ENCODE results near the gene RFX5. TPM values are rescaled to one million over a fixed set of nuclear protein-coding genes. Genes with fewer than 3 reads are reported as not detected.

The RFX5 gene
- total and polyA plus RNA-seq, 2 of the 13 experiments (the other 11 are each of a cell fraction or from before 2014, with no cell fraction given): 17.9 to 36.2 TPM

- TF ChIP-seq ARID4A (CRISPR knock-in tag; IDR thresholded peaks at IDR 0.05; ENCODE audit: borderline replicate concordance): peak; percentile 46; the same call in 1 of the 2 replicates
- TF ChIP-seq THAP9 (CRISPR knock-in tag; IDR thresholded peaks at IDR 0.05; ENCODE audit: borderline replicate concordance): no peak
- no peak for TF ChIP-seq MEF2D (CRISPR knock-in tag; IDR thresholded peaks at IDR 0.05)
- TF ChIP-seq KLF16 (CRISPR knock-in tag; IDR thresholded peaks at IDR 0.05): peak in 1 of 2 experiments; percentile 47; a peak in 1 of 4 replicates
- TF ChIP-seq NFRKB (IDR thresholded peaks at IDR 0.05): no peak
- TF ChIP-seq TARDBP (CRISPR knock-in tag; IDR thresholded peaks at IDR 0.05): no peak; the same call in 1 of the 2 replicates
- peak; percentile 75 for TF ChIP-seq SAP130 (CRISPR knock-in tag; IDR thresholded peaks at IDR 0.05; ENCODE audit: low read depth)
- TF ChIP-seq NR2F2 (IDR thresholded peaks at IDR 0.05; ENCODE audit: borderline replicate concordance, low read depth): peak; percentile 48; the same call in 1 of the 2 replicates
- no peak for TF ChIP-seq NR1H2 (CRISPR knock-in tag; IDR thresholded peaks at IDR 0.05; ENCODE audit: borderline replicate concordance, low read depth)
- no peak for TF ChIP-seq SOX6 (IDR thresholded peaks at IDR 0.05)
- TF ChIP-seq SOX6 (CRISPR knock-in tag; IDR thresholded peaks at IDR 0.05): 0 out of 2 replicates have a peak, but pooled peaks have one; percentile 15
- no peak; the same call in 1 of the 2 replicates for TF ChIP-seq KLF15 (CRISPR knock-in tag; IDR thresholded peaks at IDR 0.05; ENCODE audit: borderline replicate concordance)
- TF ChIP-seq PRPF4 (IDR thresholded peaks at IDR 0.05; ENCODE audit: low read depth, low read length, poor library complexity, severe bottlenecking): peak; percentile 58
- TF ChIP-seq POGZ (CRISPR knock-in tag; IDR thresholded peaks at IDR 0.05): peak; percentile 54
- TF ChIP-seq ZNF562 (CRISPR knock-in tag; IDR thresholded peaks at IDR 0.05; ENCODE audit: borderline replicate concordance): no peak
- 0 out of 2 replicates have a peak, but pooled peaks have one; percentile 39 for TF ChIP-seq REPIN1 (CRISPR knock-in tag; IDR thresholded peaks at IDR 0.05; ENCODE audit: borderline replicate concordance, low read depth)
- peak; percentile 53; the same call in 1 of the 2 replicates for TF ChIP-seq ARNT2 (CRISPR knock-in tag; IDR thresholded peaks at IDR 0.05; ENCODE audit: low read depth)
- 0 out of 2 replicates have a peak, but pooled peaks have one; percentile 22 for TF ChIP-seq FOXA3 (CRISPR knock-in tag; IDR thresholded peaks at IDR 0.05)
Measured at GRCh38 chr1:151372058-151372934, 25.2 kb upstream of the RFX5 start, which contains the start of gene SELENBP1 (continued).

Data from HepG2 (cell line).